ENCODE results near the gene NRGN. TPM values are rescaled to one million over a fixed set of nuclear protein-coding genes. Genes with fewer than 3 reads are reported as not detected.

NRGN gene
- total RNA-seq, 1 experiment from 2014 or later: 7.8 TPM

DNA sequence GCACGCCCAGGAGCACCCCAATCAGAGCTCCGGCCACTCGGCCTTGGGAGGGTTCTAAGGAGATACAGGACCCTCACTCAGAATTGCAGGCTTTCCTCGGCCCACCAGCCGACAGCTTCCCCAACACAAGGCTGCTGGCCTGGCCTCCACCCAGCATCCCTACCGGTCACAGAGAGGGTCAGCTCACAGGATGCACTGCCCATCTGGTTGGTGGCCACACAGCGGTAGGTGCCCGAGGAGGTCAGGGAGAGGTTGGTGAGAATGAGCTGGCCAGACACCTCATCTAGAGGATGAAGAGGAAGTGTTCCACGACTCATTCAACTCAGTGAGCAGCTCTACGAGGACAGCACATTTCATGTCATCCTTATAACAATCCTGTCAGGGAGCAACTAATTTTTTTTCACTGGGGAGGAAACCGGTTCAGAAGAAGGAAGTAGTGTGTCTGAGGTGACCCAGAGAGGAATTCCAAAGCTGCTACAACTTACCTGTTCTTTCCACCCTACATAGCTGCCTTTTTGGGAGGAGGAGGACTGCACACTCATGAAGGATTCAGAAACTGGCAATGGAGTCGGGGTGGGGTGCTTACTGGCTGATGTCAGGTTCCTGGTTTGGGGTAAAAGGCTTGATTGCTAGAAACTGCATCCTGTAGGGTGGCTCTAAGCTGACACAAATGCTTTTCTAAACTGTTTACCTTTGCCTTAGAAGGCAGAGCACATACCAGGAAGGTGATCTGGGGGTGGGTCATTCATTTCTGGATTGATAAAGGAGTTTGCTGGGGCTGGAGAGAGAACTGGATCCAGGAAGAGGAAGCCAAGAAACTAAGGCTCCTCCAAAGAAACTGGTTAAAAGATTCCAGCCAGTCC is 9.0 kb downstream of the NRGN start:
- ChIA-PET POLR2A (no interaction called here), CTCF (interaction anchor here (0.8 to 2.0 kb wide), 4 partner anchors 10 to 104 kb away, joined by 3 to 20 read pairs (median 8); partner anchors contain the start of gene ESAM)
- H3K4me3 ChIP-seq (ENCODE audit: low read depth, low read length): no peak overlapping the region
- Mint-ChIP-seq H3K27ac (ENCODE audit: unreplicated experiment) (peak overlapping the region; percentile 33), H3K27me3 (ENCODE audit: insufficient read depth, unreplicated experiment) (no peaks in the 10 kb centered on the region), H3K9me3 (ENCODE audit: unreplicated experiment) (no peaks in the 10 kb centered on the region), H3K4me3 (ENCODE audit: unreplicated experiment) (no peak overlapping the region), H3K4me1 (ENCODE audit: low read depth, unreplicated experiment) (peaks cover 17% of the 10 kb centered on the region), H3K36me3 (ENCODE audit: insufficient read depth, unreplicated experiment) (peaks cover 9% of the 10 kb centered on the region)
- DNase-seq: no peak
- no TSS peak for BruUV-seq (replicated peaks)
- H3K9me3 ChIP-seq: no peaks in the 10 kb centered on the region
- no peaks in the 10 kb centered on the region for H3K27me3 ChIP-seq (replicated peaks; ENCODE audit: control insufficient read depth, insufficient read depth, low read length)
- TF ChIP-seq, protein P1, sequence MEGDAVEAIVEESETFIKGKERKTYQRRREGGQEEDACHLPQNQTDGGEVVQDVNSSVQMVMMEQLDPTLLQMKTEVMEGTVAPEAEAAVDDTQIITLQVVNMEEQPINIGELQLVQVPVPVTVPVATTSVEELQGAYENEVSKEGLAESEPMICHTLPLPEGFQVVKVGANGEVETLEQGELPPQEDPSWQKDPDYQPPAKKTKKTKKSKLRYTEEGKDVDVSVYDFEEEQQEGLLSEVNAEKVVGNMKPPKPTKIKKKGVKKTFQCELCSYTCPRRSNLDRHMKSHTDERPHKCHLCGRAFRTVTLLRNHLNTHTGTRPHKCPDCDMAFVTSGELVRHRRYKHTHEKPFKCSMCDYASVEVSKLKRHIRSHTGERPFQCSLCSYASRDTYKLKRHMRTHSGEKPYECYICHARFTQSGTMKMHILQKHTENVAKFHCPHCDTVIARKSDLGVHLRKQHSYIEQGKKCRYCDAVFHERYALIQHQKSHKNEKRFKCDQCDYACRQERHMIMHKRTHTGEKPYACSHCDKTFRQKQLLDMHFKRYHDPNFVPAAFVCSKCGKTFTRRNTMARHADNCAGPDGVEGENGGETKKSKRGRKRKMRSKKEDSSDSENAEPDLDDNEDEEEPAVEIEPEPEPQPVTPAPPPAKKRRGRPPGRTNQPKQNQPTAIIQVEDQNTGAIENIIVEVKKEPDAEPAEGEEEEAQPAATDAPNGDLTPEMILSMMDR (IDR thresholded peaks at IDR 0.05; ENCODE audit: insufficient read depth in 1 of 2, low read depth in 1 of 2, low read length in 1 of 2, severe bottlenecking in 1 of 2, unreplicated experiment in 1 of 2): no peak
- no peaks in the 10 kb centered on the region for H3K36me3 ChIP-seq (ENCODE audit: control insufficient read depth, insufficient read depth, low read length)
- H3K4me1 ChIP-seq: peaks cover 25% of the 10 kb centered on the region
- intact Hi-C loops (cut with micrococcal nuclease; ENCODE audit: unreplicated experiment): no loop called here

DNA sequence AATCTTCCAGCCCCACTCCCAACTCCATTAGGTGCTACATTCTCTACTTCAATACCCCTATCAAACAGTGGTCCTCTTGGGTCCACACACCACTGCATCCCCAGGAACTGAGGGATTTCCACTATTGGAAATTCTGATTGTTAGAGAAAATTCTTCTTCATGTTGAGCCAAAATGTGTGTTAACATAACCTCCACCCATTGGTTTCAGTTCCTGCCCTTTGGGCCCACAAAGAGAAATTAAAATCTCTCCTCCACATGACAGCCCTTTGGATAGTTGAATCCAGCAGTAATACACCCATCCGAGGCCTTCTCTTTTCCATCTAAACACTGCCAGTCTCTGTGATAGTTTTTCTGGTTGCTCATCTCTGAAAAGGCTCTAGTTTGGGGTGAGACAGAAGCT is 10.2 kb downstream of the NRGN start:
- Mint-ChIP-seq H3K9me3 (ENCODE audit: unreplicated experiment) (no peaks in the 10 kb centered on the region), H3K36me3 (ENCODE audit: insufficient read depth, unreplicated experiment) (peaks cover 8% of the 10 kb centered on the region), H3K4me1 (ENCODE audit: low read depth, unreplicated experiment) (peaks cover 22% of the 10 kb centered on the region), H3K4me3 (ENCODE audit: unreplicated experiment) (no peak overlapping the region), H3K27me3 (ENCODE audit: insufficient read depth, unreplicated experiment) (no peaks in the 10 kb centered on the region), H3K27ac (ENCODE audit: unreplicated experiment) (no peak overlapping the region)
- no peaks in the 10 kb centered on the region for H3K36me3 ChIP-seq (ENCODE audit: control insufficient read depth, insufficient read depth, low read length)
- DNase-seq: no peak
- H3K9me3 ChIP-seq: no peaks in the 10 kb centered on the region
- peaks cover 25% of the 10 kb centered on the region for H3K4me1 ChIP-seq
- H3K27me3 ChIP-seq (replicated peaks; ENCODE audit: control insufficient read depth, insufficient read depth, low read length): no peaks in the 10 kb centered on the region
- TF ChIP-seq, protein P1 (IDR thresholded peaks at IDR 0.05; ENCODE audit: insufficient read depth in 1 of 2, low read depth in 1 of 2, low read length in 1 of 2, severe bottlenecking in 1 of 2, unreplicated experiment in 1 of 2): no peak
- intact Hi-C loops (cut with micrococcal nuclease; ENCODE audit: unreplicated experiment): no loop called here
- ChIA-PET CTCF (no interaction called here), POLR2A (no interaction called here)
- no peak overlapping the region for H3K4me3 ChIP-seq (ENCODE audit: low read depth, low read length)
- BruUV-seq (replicated peaks): no TSS peak

DNA sequence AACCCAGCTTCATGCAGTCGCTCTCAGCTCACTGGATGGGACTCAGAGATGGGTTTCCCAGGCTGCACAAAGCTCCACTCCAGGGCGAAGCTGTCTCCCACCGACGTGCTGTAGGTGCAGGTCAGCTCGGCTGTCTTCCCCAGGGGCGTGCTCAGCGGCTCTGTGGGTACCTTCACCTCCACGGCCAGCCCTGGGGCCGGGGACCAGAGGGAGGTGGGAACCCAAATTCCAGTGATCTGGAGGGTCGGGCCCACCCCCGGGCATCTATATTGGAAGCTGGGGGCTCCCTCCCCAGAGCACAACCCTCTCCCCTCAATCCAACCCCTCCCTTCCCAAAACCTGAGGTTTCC is 11.6 kb downstream of the NRGN start:
- Histone ChIP-seq H3K27me3 (replicated peaks; ENCODE audit: control insufficient read depth, insufficient read depth, low read length) (no peaks in the 10 kb centered on the region), H3K4me1 (peaks cover 25% of the 10 kb centered on the region), H3K36me3 (ENCODE audit: control insufficient read depth, insufficient read depth, low read length) (no peaks in the 10 kb centered on the region), H3K9me3 (no peaks in the 10 kb centered on the region), H3K4me3 (ENCODE audit: low read depth, low read length) (no peak overlapping the region)
- Mint-ChIP-seq H3K27ac (ENCODE audit: unreplicated experiment) (no peak overlapping the region), H3K36me3 (ENCODE audit: insufficient read depth, unreplicated experiment) (peaks cover 4% of the 10 kb centered on the region), H3K4me3 (ENCODE audit: unreplicated experiment) (no peak overlapping the region), H3K27me3 (ENCODE audit: insufficient read depth, unreplicated experiment) (no peaks in the 10 kb centered on the region), H3K9me3 (ENCODE audit: unreplicated experiment) (no peaks in the 10 kb centered on the region), H3K4me1 (ENCODE audit: low read depth, unreplicated experiment) (peaks cover 24% of the 10 kb centered on the region)
- TF ChIP-seq, protein P1 (IDR thresholded peaks at IDR 0.05; ENCODE audit: insufficient read depth in 1 of 2, low read depth in 1 of 2, low read length in 1 of 2, severe bottlenecking in 1 of 2, unreplicated experiment in 1 of 2): no peak
- BruUV-seq (replicated peaks): no TSS peak
- ChIA-PET POLR2A (no interaction called here), CTCF (no interaction called here)
- DNase-seq: no peak
- intact Hi-C loops (cut with micrococcal nuclease; ENCODE audit: unreplicated experiment): no loop called here

Measured in Caco-2 (cell line).